SU-DHL-6 (cell line): ENCODE measurements around the gene TMEM168.
"Not testable (repeated sequence)": the region's sequence is repeated elsewhere in the genome, so short reads cannot be mapped to it uniquely, and the experiment has no call there.

Experiments used
- H2AFZ ChIP-seq: fragments of 200-600 bp; sonication (generic); 2 replicates; pipeline ENCODE4 v1.6.1; 2014; ENCODE audit warnings: low read depth, mild to moderate bottlenecking, moderate library complexity, mixed read lengths, antibody characterized with exemption, low read length; ENCODE audit not compliant: severe bottlenecking
- H3F3A ChIP-seq: fragments of 200-600 bp; shearing (Covaris generic); 2 replicates; pipeline ENCODE4 v1.6.0; 2016; ENCODE audit warnings: antibody characterized with exemption, mild to moderate bottlenecking; ENCODE audit not compliant: insufficient read depth
- H3K27ac ChIP-seq: fragments of 200-600 bp; sonication (generic); 2 replicates; pipeline ENCODE4 v1.5.1; 2016; ENCODE audit warnings: low read depth, mild to moderate bottlenecking, low read length, moderate library complexity, mixed read lengths
- H3K27me3 ChIP-seq: fragments of 200-600 bp; sonication (generic), shearing (Covaris generic); 2 replicates; pipeline ENCODE4 v1.6.0; 2014; ENCODE audit warnings: mild to moderate bottlenecking, low read length
- H3K36me3 ChIP-seq: fragments of 200-600 bp; sonication (generic); 2 replicates; pipeline ENCODE4 v1.6.1; 2014; ENCODE audit warnings: mild to moderate bottlenecking, low read length, mixed read lengths
- H3K4me2 ChIP-seq: fragments of 300-600, 200-600 bp; shearing (Covaris generic), sonication (generic); 2 replicates; pipeline ENCODE4 v1.6.0; 2014; ENCODE audit warnings: low read length, low read depth, mild to moderate bottlenecking; ENCODE audit not compliant: poor library complexity, severe bottlenecking
- H3K4me3 ChIP-seq: fragments of 200-600 bp; sonication (generic); 2 replicates; pipeline ENCODE4 v1.5.1; 2014; ENCODE audit warnings: antibody characterized with exemption, low read length, mild to moderate bottlenecking, mixed read lengths; ENCODE audit not compliant: insufficient read depth, poor library complexity, severe bottlenecking
- H3K79me2 ChIP-seq: fragments of 200-600 bp; sonication (generic); 2 replicates; pipeline ENCODE4 v1.6.1; 2014; ENCODE audit warnings: mild to moderate bottlenecking, low read length, moderate library complexity; ENCODE audit not compliant: insufficient read depth
- H3K9ac ChIP-seq: fragments of 200-600 bp; sonication (generic); 2 replicates; pipeline ENCODE4 v1.7.0; 2014; ENCODE audit warnings: mild to moderate bottlenecking, low read length
- H3K9me2 ChIP-seq: fragments of 200-600 bp; sonication (generic); replicated peaks from 2 replicates; pipeline ENCODE4 v1.6.1; 2014; ENCODE audit warnings: low read length; ENCODE audit not compliant: insufficient read depth
- H3K9me3 ChIP-seq: fragments of 200-600 bp; sonication (generic); 2 replicates; pipeline ENCODE4 v1.6.1; 2014; ENCODE audit warnings: low read length, mixed read lengths; ENCODE audit not compliant: insufficient read depth
- H4K20me1 ChIP-seq: fragments of 200-600 bp; sonication (generic); 2 replicates; pipeline ENCODE4 v1.6.1; 2014; ENCODE audit warnings: low read depth, mild to moderate bottlenecking, antibody characterized with exemption, low read length, moderate library complexity, mixed read lengths
- EZH2phosphoT487 ChIP-seq: fragments of 200-600 bp; sonication (generic), shearing (Covaris generic); conservative IDR thresholded peaks from 2 replicates; pipeline ENCODE4 v1.6.1; 2018; ENCODE audit warnings: mild to moderate bottlenecking, antibody characterized with exemption, low read length, moderate library complexity, mixed read lengths
- TF ChIP-seq, protein P1 (sequence below): fragments of 200-600 bp; sonication (generic); IDR thresholded peaks from one replicate; pipeline ENCODE4 v1.5.1; 2017; ENCODE audit warnings: antibody characterized with exemption, mild to moderate bottlenecking, low read length, moderate library complexity; ENCODE audit not compliant: insufficient read depth, poor library complexity, severe bottlenecking

Gene TMEM168

GRCh38 chr7:112798274-112799159, 8.3 kb upstream of the TMEM168 start:
- Histone ChIP-seq H3K4me2 (no peak overlapping the region), H3K4me3 (no peak overlapping the region), H3K36me3 (no peaks in the 10 kb centered on the region), H3K79me2 (no peaks in the 10 kb centered on the region), H3K9ac (no peak overlapping the region), H3K9me3 (no peaks in the 10 kb centered on the region), H3K9me2 (no peaks in the 10 kb centered on the region), H2AFZ (no peak overlapping the region), H3K27ac (no peak overlapping the region), H4K20me1 (no peaks in the 10 kb centered on the region), H3K27me3 (no peaks in the 10 kb centered on the region), H3F3A (peaks cover 3% of the 10 kb centered on the region; the same call in 1 of the 2 replicates)
- TF ChIP-seq, protein P1, sequence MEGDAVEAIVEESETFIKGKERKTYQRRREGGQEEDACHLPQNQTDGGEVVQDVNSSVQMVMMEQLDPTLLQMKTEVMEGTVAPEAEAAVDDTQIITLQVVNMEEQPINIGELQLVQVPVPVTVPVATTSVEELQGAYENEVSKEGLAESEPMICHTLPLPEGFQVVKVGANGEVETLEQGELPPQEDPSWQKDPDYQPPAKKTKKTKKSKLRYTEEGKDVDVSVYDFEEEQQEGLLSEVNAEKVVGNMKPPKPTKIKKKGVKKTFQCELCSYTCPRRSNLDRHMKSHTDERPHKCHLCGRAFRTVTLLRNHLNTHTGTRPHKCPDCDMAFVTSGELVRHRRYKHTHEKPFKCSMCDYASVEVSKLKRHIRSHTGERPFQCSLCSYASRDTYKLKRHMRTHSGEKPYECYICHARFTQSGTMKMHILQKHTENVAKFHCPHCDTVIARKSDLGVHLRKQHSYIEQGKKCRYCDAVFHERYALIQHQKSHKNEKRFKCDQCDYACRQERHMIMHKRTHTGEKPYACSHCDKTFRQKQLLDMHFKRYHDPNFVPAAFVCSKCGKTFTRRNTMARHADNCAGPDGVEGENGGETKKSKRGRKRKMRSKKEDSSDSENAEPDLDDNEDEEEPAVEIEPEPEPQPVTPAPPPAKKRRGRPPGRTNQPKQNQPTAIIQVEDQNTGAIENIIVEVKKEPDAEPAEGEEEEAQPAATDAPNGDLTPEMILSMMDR, result no peak
- no peak for TF ChIP-seq EZH2phosphoT487

DNA sequence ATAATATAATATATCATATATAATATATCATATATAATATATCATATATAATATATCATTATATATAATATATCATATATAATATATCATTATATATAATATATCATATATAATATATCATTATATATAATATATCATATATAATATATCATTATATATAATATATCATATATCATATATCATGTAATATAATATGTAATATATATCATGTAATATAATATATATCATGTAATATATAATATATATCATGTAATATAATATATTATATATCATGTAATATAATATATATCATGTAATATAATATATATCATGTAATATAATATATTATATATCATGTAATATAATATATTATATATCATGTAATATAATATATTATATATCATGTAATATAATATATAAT, 6.4 kb upstream of the TMEM168 start:
- not testable (repeated sequence) for H3K36me3 ChIP-seq, H3K9ac ChIP-seq, H2AFZ ChIP-seq, H3K4me3 ChIP-seq, H3K27me3 ChIP-seq, H3K4me2 ChIP-seq, H3K9me3 ChIP-seq, H3F3A ChIP-seq, H3K27ac ChIP-seq, H4K20me1 ChIP-seq, H3K9me2 ChIP-seq, H3K79me2 ChIP-seq

GRCh38 chr7:112792441-112792840, 2.2 kb upstream of the TMEM168 start:
- Histone ChIP-seq H3K9me3 (no peaks in the 10 kb centered on the region), H3K27ac (no peak overlapping the region), H3K4me3 (no peak overlapping the region), H3K79me2 (peaks cover 20% of the 10 kb centered on the region), H3K9ac (no peak overlapping the region), H3K9me2 (no peaks in the 10 kb centered on the region), H3F3A (peaks cover 9% of the 10 kb centered on the region; the same call in 1 of the 2 replicates), H4K20me1 (no peaks in the 10 kb centered on the region), H3K27me3 (no peaks in the 10 kb centered on the region), H3K36me3 (no peaks in the 10 kb centered on the region), H3K4me2 (no peak overlapping the region), H2AFZ (no peak overlapping the region)
- TF ChIP-seq, protein P1, result no peak
- no peak for TF ChIP-seq EZH2phosphoT487

DNA sequence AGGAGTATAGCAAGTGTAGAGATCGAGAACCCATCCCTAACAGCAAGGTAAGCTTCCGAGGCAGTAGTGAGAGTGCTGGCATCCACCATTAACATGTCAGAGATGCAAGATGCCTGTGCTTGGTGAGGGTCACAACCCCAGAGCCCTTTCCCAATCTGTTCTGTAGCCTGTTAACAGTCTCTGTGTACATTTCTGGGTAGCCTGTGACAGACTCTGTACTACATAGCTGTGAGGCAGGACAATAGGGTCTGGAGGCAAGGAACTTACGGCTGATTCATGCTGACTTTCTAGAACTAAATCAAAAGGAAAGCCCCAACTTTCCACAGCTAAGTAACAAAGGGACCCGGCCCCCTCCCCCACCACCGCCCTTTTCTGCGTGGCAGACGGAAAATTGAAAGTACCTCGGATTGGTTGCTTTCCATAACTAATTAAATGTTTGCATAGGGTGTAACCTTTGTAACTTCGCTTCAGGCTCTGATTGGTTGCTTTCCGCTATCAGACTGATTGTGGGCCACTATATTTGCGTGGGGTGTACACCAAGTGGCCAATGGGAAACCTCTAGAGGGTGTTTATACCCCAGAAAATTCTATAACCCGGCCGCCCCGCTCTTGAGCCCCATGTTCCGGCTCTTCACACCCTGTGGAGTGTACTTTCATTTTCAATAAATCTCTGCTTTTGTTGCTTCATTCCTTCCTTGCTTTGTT, 1.4 kb upstream of the TMEM168 start:
- peaks cover 27% of the 10 kb centered on the region for H3K79me2 ChIP-seq
- H3K36me3 ChIP-seq, result no peaks in the 10 kb centered on the region
- H3K27me3 ChIP-seq, result no peaks in the 10 kb centered on the region
- H3K27ac ChIP-seq, result no peak overlapping the region
- peaks cover 9% of the 10 kb centered on the region; the same call in 1 of the 2 replicates for H3F3A ChIP-seq
- H3K9ac ChIP-seq, result no peak overlapping the region
- H2AFZ ChIP-seq, result no peak overlapping the region
- no peak overlapping the region for H3K4me2 ChIP-seq
- no peaks in the 10 kb centered on the region for H4K20me1 ChIP-seq
- H3K4me3 ChIP-seq, result no peak overlapping the region
- no peak for TF ChIP-seq EZH2phosphoT487
- TF ChIP-seq, protein P1, result no peak
- H3K9me2 ChIP-seq, result no peaks in the 10 kb centered on the region
- no peaks in the 10 kb centered on the region for H3K9me3 ChIP-seq
